ENCODE results near the gene NEDD9. TPM values are rescaled to one million over a fixed set of nuclear protein-coding genes. Genes with fewer than 3 reads are reported as not detected.

NEDD9 gene
- total RNA-seq, 1 donor = 32.9 TPM

DNA sequence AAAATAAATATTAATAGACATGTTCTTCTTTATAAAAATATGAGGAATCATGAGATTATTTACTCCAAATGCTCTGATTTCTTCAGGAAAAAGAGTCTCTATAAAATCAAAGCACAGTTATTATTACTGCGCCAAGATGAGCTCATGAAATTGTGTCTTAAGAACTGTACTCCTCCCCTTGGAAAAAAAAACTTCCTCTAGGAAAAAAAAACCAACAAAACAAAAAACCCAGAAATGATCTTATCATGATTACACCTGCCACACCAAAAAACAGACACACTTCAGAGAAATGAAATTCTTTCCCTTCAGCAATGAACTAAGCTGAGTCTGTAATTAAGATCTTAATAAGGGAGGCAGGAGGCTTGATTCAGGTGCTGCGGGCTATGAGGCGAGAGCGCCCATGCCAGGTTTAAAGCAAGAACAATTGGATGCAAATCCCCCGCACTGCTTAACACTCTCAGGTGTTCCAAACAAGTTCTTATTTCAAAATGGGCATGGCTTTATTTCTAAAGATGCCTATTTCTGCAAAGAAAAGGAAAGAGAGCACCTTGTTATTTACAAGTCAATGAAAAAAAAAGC, 9.1 kb downstream of the NEDD9 start:
- H2AFZ ChIP-seq (ENCODE audit: low read length) = no peak overlapping the region
- no peaks in the 10 kb centered on the region for H3K27me3 ChIP-seq (ENCODE audit: insufficient read depth, low read length)
- H4K20me1 ChIP-seq (ENCODE audit: insufficient read depth, low read length) = peaks cover 8% of the 10 kb centered on the region
- H3K4me2 ChIP-seq (ENCODE audit: insufficient read depth, low read length) = no peak overlapping the region
- no peak overlapping the region for H3K27ac ChIP-seq (ENCODE audit: low read depth, low read length)
- no peak for DNase-seq (ENCODE audit: insufficient read length, low spot score, missing footprints)
- no peaks in the 10 kb centered on the region for H3K9me3 ChIP-seq (ENCODE audit: low read depth, low read length)
- peaks cover 32% of the 10 kb centered on the region for H3K4me1 ChIP-seq (ENCODE audit: insufficient read depth, low read length)
- H3K36me3 ChIP-seq (ENCODE audit: insufficient read depth, low read length) = peaks cover 5% of the 10 kb centered on the region
- no peak overlapping the region for H3K4me3 ChIP-seq (ENCODE audit: insufficient read depth, low read length)
- peaks cover 91% of the 10 kb centered on the region for H3K79me2 ChIP-seq (ENCODE audit: insufficient read depth, low read length)
- TF ChIP-seq, protein P1, sequence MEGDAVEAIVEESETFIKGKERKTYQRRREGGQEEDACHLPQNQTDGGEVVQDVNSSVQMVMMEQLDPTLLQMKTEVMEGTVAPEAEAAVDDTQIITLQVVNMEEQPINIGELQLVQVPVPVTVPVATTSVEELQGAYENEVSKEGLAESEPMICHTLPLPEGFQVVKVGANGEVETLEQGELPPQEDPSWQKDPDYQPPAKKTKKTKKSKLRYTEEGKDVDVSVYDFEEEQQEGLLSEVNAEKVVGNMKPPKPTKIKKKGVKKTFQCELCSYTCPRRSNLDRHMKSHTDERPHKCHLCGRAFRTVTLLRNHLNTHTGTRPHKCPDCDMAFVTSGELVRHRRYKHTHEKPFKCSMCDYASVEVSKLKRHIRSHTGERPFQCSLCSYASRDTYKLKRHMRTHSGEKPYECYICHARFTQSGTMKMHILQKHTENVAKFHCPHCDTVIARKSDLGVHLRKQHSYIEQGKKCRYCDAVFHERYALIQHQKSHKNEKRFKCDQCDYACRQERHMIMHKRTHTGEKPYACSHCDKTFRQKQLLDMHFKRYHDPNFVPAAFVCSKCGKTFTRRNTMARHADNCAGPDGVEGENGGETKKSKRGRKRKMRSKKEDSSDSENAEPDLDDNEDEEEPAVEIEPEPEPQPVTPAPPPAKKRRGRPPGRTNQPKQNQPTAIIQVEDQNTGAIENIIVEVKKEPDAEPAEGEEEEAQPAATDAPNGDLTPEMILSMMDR (IDR thresholded peaks at IDR 0.05; ENCODE audit: extremely low read depth, low read depth, low read length) = no peak

DNA sequence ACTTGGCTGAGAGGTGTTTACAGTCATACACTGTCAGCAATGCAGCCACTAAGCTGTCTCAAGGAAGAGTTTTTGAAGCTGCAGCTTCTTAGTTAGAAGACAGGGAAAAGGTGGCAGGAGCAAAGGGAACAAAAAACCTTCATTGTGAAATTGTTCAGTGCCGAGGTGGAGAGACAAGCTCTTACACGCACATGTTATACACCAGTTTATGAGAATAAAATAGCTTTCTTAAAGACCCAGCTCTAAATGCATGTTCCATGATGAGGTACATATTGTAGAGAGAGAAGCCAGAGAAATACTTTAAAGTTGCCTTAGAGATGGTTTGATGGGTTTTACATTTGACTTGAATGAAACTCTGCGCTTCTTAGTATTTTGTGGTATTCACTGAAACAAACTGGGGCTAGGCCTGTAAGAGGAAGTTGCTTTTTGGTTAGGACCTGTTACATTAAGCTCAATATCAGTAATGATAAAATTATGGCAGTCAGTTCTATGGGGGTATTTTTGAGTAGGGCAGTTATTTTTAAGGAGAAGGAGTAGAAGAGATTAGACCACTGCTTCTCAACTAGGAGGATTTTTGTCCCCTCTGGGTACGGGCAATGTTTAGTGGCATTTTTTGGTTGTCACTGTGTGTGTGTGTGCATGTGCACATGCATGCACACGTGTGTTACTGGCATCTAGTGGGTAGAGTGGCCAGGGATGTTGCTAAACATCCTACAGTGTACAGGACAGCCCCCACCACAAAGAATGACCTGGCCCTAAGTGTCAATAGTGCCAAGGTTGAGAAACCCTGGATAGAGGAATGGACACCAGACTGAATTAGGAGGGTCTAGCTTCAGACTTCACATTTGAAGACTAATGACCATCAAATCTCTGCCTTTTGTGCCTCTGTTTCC, 9.8 kb downstream of the NEDD9 start:
- peaks cover 32% of the 10 kb centered on the region for H3K4me1 ChIP-seq (ENCODE audit: insufficient read depth, low read length)
- DNase-seq (ENCODE audit: insufficient read length, low spot score, missing footprints) = no peak
- no peaks in the 10 kb centered on the region for H3K9me3 ChIP-seq (ENCODE audit: low read depth, low read length)
- no peak overlapping the region for H3K4me3 ChIP-seq (ENCODE audit: insufficient read depth, low read length)
- no peaks in the 10 kb centered on the region for H3K27me3 ChIP-seq (ENCODE audit: insufficient read depth, low read length)
- H3K4me2 ChIP-seq (ENCODE audit: insufficient read depth, low read length) = no peak overlapping the region
- no peak overlapping the region for H3K27ac ChIP-seq (ENCODE audit: low read depth, low read length)
- no peak overlapping the region for H2AFZ ChIP-seq (ENCODE audit: low read length)
- H3K79me2 ChIP-seq (ENCODE audit: insufficient read depth, low read length) = peaks cover 91% of the 10 kb centered on the region
- H4K20me1 ChIP-seq (ENCODE audit: insufficient read depth, low read length) = peaks cover 12% of the 10 kb centered on the region
- H3K36me3 ChIP-seq (ENCODE audit: insufficient read depth, low read length) = peaks cover 10% of the 10 kb centered on the region
- TF ChIP-seq, protein P1 (IDR thresholded peaks at IDR 0.05; ENCODE audit: extremely low read depth, low read depth, low read length) = no peak

DNA sequence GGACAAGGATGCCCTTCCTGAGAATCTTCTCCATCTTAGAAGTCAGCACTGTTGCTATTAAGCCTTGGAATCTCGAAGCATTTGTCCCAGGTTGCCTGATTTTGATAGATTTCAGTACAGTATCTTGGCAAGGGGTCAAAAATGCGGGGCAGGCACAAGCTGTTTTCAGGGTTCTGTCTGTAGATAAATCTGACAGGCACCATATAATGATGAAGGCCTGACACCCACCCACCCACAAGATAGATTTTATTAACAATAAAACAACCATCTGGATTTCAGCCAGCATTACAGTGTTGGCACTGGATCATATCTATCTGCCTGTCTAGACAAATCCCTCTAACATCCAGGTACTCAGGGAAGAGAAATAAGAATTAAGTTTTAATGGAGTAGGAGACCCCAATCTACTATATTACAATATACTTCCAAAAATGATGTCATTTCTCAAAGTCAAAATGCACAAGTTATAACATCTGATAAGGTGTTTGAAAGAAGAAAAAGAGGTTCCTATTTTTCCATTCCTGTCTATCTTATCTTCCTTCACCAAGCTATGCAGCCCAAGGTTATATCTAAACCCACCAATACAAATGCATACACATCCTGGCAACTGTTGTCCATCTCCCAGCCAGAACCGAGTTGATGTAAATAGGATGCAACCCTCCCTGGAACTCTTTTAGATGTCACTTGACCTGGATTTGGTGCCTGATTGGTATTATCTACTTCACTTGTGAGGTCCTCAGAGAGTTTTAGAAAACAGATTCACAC, 10.7 kb downstream of the NEDD9 start:
- H2AFZ ChIP-seq (ENCODE audit: low read length) = no peak overlapping the region
- no peak for DNase-seq (ENCODE audit: insufficient read length, low spot score, missing footprints)
- H3K4me3 ChIP-seq (ENCODE audit: insufficient read depth, low read length) = no peak overlapping the region
- H3K4me1 ChIP-seq (ENCODE audit: insufficient read depth, low read length) = peaks cover 27% of the 10 kb centered on the region
- peaks cover 12% of the 10 kb centered on the region for H3K36me3 ChIP-seq (ENCODE audit: insufficient read depth, low read length)
- no peak overlapping the region for H3K4me2 ChIP-seq (ENCODE audit: insufficient read depth, low read length)
- H3K27ac ChIP-seq (ENCODE audit: low read depth, low read length) = no peak overlapping the region
- H3K9me3 ChIP-seq (ENCODE audit: low read depth, low read length) = no peaks in the 10 kb centered on the region
- peaks cover 91% of the 10 kb centered on the region for H3K79me2 ChIP-seq (ENCODE audit: insufficient read depth, low read length)
- TF ChIP-seq, protein P1 (IDR thresholded peaks at IDR 0.05; ENCODE audit: extremely low read depth, low read depth, low read length) = no peak
- no peaks in the 10 kb centered on the region for H3K27me3 ChIP-seq (ENCODE audit: insufficient read depth, low read length)
- H4K20me1 ChIP-seq (ENCODE audit: insufficient read depth, low read length) = peaks cover 12% of the 10 kb centered on the region
